ENCODE data around the gene DIPK1C.

DNA sequence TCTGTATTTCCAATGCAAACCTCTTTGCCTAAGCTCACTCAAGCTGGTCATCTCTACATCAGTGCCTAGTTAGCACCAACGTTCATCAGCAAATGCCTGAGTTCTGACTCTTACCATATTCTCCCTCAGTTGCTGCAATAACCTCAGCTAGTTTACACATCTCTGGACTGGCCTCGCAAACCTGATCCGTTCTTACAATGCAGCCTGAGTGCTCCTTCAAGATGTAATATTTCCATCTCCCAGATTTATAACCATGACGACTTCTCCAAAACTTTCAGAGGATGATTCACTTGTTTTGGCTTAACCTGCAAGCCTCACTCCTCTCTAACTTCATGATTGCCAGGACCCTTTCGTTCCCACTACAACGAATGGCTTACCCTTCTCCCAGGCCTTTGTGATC, 69.7 kb downstream of the DIPK1C start:
- TF ChIP-seq, protein P1, sequence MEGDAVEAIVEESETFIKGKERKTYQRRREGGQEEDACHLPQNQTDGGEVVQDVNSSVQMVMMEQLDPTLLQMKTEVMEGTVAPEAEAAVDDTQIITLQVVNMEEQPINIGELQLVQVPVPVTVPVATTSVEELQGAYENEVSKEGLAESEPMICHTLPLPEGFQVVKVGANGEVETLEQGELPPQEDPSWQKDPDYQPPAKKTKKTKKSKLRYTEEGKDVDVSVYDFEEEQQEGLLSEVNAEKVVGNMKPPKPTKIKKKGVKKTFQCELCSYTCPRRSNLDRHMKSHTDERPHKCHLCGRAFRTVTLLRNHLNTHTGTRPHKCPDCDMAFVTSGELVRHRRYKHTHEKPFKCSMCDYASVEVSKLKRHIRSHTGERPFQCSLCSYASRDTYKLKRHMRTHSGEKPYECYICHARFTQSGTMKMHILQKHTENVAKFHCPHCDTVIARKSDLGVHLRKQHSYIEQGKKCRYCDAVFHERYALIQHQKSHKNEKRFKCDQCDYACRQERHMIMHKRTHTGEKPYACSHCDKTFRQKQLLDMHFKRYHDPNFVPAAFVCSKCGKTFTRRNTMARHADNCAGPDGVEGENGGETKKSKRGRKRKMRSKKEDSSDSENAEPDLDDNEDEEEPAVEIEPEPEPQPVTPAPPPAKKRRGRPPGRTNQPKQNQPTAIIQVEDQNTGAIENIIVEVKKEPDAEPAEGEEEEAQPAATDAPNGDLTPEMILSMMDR (conservative IDR thresholded peaks at IDR 0.05), result no peak
- TF ChIP-seq EZH2 (IDR thresholded peaks at IDR 0.05; ENCODE audit: low read depth), result no peak
